HEK293 (cell line): ENCODE measurements around the gene TIAM2.

Experiments
- ZNF10 ChIP-seq: fragments of 450-650 bp; formaldehyde crosslinking; IDR thresholded peaks from 2 replicates; pipeline ENCODE4 v1.5.1; 2017; ENCODE audit warnings: missing biosample characterization, missing genetic modification characterization
- ZNF654 ChIP-seq: fragments of 450-650 bp; formaldehyde crosslinking; IDR thresholded peaks from 2 replicates; pipeline ENCODE4 v1.5.1; 2016; ENCODE audit warnings: low read depth, missing biosample characterization, missing genetic modification characterization
- ZNF701 ChIP-seq: fragments of 450-650 bp; formaldehyde crosslinking; IDR thresholded peaks from 2 replicates; pipeline ENCODE4 v1.5.1; 2016; ENCODE audit warnings: missing biosample characterization, missing genetic modification characterization
- ZNF768 ChIP-seq: fragments of 450-650 bp; formaldehyde crosslinking; IDR thresholded peaks from 2 replicates; pipeline ENCODE4 v1.5.1; 2018; ENCODE audit warnings: missing biosample characterization, mild to moderate bottlenecking, missing genetic modification characterization
- TF ChIP-seq, protein P1 (sequence below): fragments of 450-650 bp; formaldehyde crosslinking; IDR thresholded peaks from 2 replicates; pipeline ENCODE4 v1.5.1; 2016; ENCODE audit warnings: missing biosample characterization, missing genetic modification characterization
- TF ChIP-seq, protein P2 (sequence below): fragments of 450-650 bp; formaldehyde crosslinking; IDR thresholded peaks from 2 replicates; pipeline ENCODE4 v1.5.1; 2016; ENCODE audit warnings: missing biosample characterization, missing genetic modification characterization

DNA sequence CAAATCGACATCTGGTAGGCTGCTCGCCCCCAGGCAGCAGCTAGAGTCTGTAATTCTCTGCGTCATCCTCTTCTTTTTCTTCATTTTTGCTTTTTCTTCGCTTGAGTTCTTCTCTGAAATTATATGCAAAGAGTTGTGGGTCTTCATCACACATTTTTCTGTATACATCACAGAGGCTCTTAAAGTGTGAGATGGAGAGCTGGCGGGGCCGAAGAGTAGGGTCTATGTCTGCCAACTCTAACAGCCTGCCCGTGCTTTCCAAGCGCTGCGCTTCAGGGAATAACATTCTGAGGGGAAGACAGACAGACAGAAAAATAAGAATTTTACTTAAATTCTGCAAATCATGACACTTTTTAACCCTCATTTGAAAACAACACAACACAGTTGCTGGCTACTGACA, 262.7 kb downstream of the TIAM2 start:
- TF ChIP-seq, protein P1, sequence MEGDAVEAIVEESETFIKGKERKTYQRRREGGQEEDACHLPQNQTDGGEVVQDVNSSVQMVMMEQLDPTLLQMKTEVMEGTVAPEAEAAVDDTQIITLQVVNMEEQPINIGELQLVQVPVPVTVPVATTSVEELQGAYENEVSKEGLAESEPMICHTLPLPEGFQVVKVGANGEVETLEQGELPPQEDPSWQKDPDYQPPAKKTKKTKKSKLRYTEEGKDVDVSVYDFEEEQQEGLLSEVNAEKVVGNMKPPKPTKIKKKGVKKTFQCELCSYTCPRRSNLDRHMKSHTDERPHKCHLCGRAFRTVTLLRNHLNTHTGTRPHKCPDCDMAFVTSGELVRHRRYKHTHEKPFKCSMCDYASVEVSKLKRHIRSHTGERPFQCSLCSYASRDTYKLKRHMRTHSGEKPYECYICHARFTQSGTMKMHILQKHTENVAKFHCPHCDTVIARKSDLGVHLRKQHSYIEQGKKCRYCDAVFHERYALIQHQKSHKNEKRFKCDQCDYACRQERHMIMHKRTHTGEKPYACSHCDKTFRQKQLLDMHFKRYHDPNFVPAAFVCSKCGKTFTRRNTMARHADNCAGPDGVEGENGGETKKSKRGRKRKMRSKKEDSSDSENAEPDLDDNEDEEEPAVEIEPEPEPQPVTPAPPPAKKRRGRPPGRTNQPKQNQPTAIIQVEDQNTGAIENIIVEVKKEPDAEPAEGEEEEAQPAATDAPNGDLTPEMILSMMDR (tag by site-specific recombination): no peak
- TF ChIP-seq ZNF768 (tag by site-specific recombination): no peak
- no peak for TF ChIP-seq ZNF654 (tag by site-specific recombination)
- no peak for TF ChIP-seq ZNF10 (tag by site-specific recombination)
- no peak for TF ChIP-seq ZNF701 (tag by site-specific recombination)
- TF ChIP-seq, protein P2, sequence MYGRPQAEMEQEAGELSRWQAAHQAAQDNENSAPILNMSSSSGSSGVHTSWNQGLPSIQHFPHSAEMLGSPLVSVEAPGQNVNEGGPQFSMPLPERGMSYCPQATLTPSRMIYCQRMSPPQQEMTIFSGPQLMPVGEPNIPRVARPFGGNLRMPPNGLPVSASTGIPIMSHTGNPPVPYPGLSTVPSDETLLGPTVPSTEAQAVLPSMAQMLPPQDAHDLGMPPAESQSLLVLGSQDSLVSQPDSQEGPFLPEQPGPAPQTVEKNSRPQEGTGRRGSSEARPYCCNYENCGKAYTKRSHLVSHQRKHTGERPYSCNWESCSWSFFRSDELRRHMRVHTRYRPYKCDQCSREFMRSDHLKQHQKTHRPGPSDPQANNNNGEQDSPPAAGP (tag by site-specific recombination): no peak
